HepG2 (cell line): ENCODE measurements around the gene SLC31A2.

Source experiments
- FOSL2 ChIP-seq: sonication (generic); formaldehyde crosslinking; IDR thresholded peaks from 2 replicates; pipeline ENCODE4 v1.4.0; 2020; ENCODE audit warnings: missing genetic modification reagents
- GABPA ChIP-seq, 2 experiments: IDR thresholded peaks; 2 replicates each; pipeline ENCODE4 v1.6.1; 2011 to 2016; ENCODE audit warnings: low read depth in 2 of 2, low read length in 1 of 2, missing biosample characterization in 1 of 2, missing genetic modification characterization in 1 of 2
- HMGXB4 ChIP-seq, 2 experiments: sonication (generic) in 1 of 2; formaldehyde crosslinking in 1 of 2; IDR thresholded peaks; 2 replicates each; pipeline versions ENCODE4 v1.4.0 to v1.6.1; 2018 to 2020; ENCODE audit warnings: missing genetic modification reagents in 2 of 2, borderline replicate concordance in 1 of 2, low read depth in 1 of 2, mild to moderate bottlenecking in 1 of 2, missing biosample characterization in 1 of 2
- NRL ChIP-seq: sonication (generic); formaldehyde crosslinking; IDR thresholded peaks from 2 replicates; pipeline ENCODE4 v1.5.0; 2020; ENCODE audit warnings: missing genetic modification reagents, mild to moderate bottlenecking, moderate library complexity, borderline replicate concordance
- PRDM15 ChIP-seq: sonication (generic); formaldehyde crosslinking; IDR thresholded peaks from 2 replicates; pipeline ENCODE4 v1.4.0; 2020; ENCODE audit warnings: missing genetic modification reagents
- REST ChIP-seq, 2 experiments: IDR thresholded peaks; 2 replicates each; pipeline ENCODE4 v1.6.1; 2011 to 2012; ENCODE audit warnings: low read length in 2 of 2, borderline replicate concordance in 1 of 2, low read depth in 1 of 2, mild to moderate bottlenecking in 1 of 2, moderate library complexity in 1 of 2
- ZNF138 ChIP-seq: sonication (generic); formaldehyde crosslinking; IDR thresholded peaks from 2 replicates; pipeline ENCODE4 v1.5.0; 2020; ENCODE audit warnings: mild to moderate bottlenecking, low read depth, missing genetic modification reagents
- ZNF614 ChIP-seq: IDR thresholded peaks from 2 replicates; pipeline ENCODE4 v1.6.1; 2018; ENCODE audit warnings: missing biosample characterization, missing genetic modification reagents, inconsistent platforms, borderline replicate concordance

- TF ChIP-seq REST (IDR thresholded peaks at IDR 0.05; ENCODE audit: borderline replicate concordance in 1 of 2, low read depth in 1 of 2, low read length in 2 of 2) = no peak
- TF ChIP-seq GABPA (IDR thresholded peaks at IDR 0.05; ENCODE audit: low read depth, low read length) = no peak
- no peak for TF ChIP-seq GABPA (CRISPR knock-in tag; IDR thresholded peaks at IDR 0.05; ENCODE audit: low read depth)
- TF ChIP-seq FOSL2 (CRISPR knock-in tag) = no peak
- no peak for TF ChIP-seq ZNF614 (CRISPR knock-in tag)
- TF ChIP-seq ZNF138 (CRISPR knock-in tag) = no peak
- TF ChIP-seq NRL = no peak
- TF ChIP-seq PRDM15 (CRISPR knock-in tag) = no peak
- no peak for TF ChIP-seq HMGXB4 (CRISPR knock-in tag; IDR thresholded peaks at IDR 0.05; ENCODE audit: borderline replicate concordance in 1 of 2, low read depth in 1 of 2)
These were observed 6.1 kb downstream of the SLC31A2 start for GRCh38 chr9:113156880-113157279.
